ENCODE measurements around the gene UVRAG. TPM values are rescaled to one million over a fixed set of nuclear protein-coding genes. Genes with fewer than 3 reads are reported as not detected.

The UVRAG gene
- total and polyA plus RNA-seq, 2 of the 4 experiments (the other 2 are of a cell fraction), result 5.6 to 10.9 TPM

GRCh38 chr11:75894036-75894585 lies 79.1 kb downstream of the UVRAG start:
- H4K20me1 ChIP-seq (ENCODE audit: insufficient read depth, low read length), result no peaks in the 10 kb centered on the region
- in situ Hi-C loops (cut with MboI; ENCODE audit: low sequenced_read_pairs) (loop anchor here (5.0 to 10.0 kb wide), 2 partner anchors 258 to 421 kb away; no protein-coding TSS in a partner anchor), dilution Hi-C loops (cut with HindIII; ENCODE audit: low sequenced_read_pairs, unreplicated experiment) (no loop called here), intact Hi-C loops (cut with micrococcal nuclease) (no loop called here)
- no peak overlapping the region for H3K4ac ChIP-seq (ENCODE audit: low read depth, low read length)
- H2BK120ac ChIP-seq (ENCODE audit: low read depth, low read length), result no peak overlapping the region
- H3K23ac ChIP-seq (ENCODE audit: low read depth, low read length), result no peak overlapping the region
- no peak overlapping the region for H2AK5ac ChIP-seq (ENCODE audit: low read depth, low read length)
- no peak overlapping the region for H3K56ac ChIP-seq (ENCODE audit: extremely low read depth, insufficient read depth, low read length)
- no peak overlapping the region for H4K91ac ChIP-seq (ENCODE audit: insufficient read depth, low read depth, low read length)
- H3K9ac ChIP-seq (ENCODE audit: low read depth, low read length), result no peak overlapping the region
- ChIA-PET POLR2A (ENCODE audit: unreplicated experiment) (interaction anchor here (0.6 kb wide), 1 partner anchor 10 kb away, joined by 3 read pairs; no protein-coding TSS in a partner anchor), CTCF (interaction anchor here (3.8 kb wide), 1 partner anchor 258 kb away, joined by 23 read pairs; no protein-coding TSS in a partner anchor)
- H4K5ac ChIP-seq (ENCODE audit: low read depth, low read length), result no peak overlapping the region
- H3K4me1 ChIP-seq (ENCODE audit: control insufficient read depth, insufficient read depth, low read length), result no peaks in the 10 kb centered on the region
- no peak overlapping the region for H3K27ac ChIP-seq (ENCODE audit: insufficient read depth, low read length)
- BruUV-seq (replicated peaks), result no TSS peak
- H2AK9ac ChIP-seq (replicated peaks; ENCODE audit: low read depth, low read length, poor library complexity), result no peak overlapping the region
- no peak overlapping the region for H2BK20ac ChIP-seq (ENCODE audit: low read depth, low read length)
- no peak overlapping the region for H2BK15ac ChIP-seq (ENCODE audit: low read depth, low read length)
- no peak overlapping the region for H3K18ac ChIP-seq (ENCODE audit: low read depth, low read length)
- H4K8ac ChIP-seq (ENCODE audit: low read depth in 2 of 2, low read length in 2 of 2), result no peak overlapping the region
- H3K79me1 ChIP-seq (ENCODE audit: low read depth in 1 of 2, low read length in 2 of 2), result peaks cover 0 to 7% of the 10 kb centered on the region in 2 experiments; a peak in 1 of 4 replicates
- no peak overlapping the region for H3K14ac ChIP-seq (replicated peaks; ENCODE audit: low read depth, low read length)
- TF ChIP-seq RAD21 (IDR thresholded peaks at IDR 0.05; ENCODE audit: low read length), result no peak
- no peak for TF ChIP-seq MAZ (IDR thresholded peaks at IDR 0.05; ENCODE audit: borderline replicate concordance, low read depth, low read length)
- TF ChIP-seq CEBPB (IDR thresholded peaks at IDR 0.05; ENCODE audit: low read depth, low read length), result no peak
- no peak for TF ChIP-seq SMC3 (IDR thresholded peaks at IDR 0.05; ENCODE audit: low read depth, low read length)
- no peak for TF ChIP-seq MAFK (IDR thresholded peaks at IDR 0.05; ENCODE audit: low read depth, low read length)
- TF ChIP-seq RFX5 (IDR thresholded peaks at IDR 0.05; ENCODE audit: low read depth, low read length), result no peak
- no peak for TF ChIP-seq RCOR1 (IDR thresholded peaks at IDR 0.05; ENCODE audit: insufficient replicate concordance, low read length)
- TF ChIP-seq, protein P1, sequence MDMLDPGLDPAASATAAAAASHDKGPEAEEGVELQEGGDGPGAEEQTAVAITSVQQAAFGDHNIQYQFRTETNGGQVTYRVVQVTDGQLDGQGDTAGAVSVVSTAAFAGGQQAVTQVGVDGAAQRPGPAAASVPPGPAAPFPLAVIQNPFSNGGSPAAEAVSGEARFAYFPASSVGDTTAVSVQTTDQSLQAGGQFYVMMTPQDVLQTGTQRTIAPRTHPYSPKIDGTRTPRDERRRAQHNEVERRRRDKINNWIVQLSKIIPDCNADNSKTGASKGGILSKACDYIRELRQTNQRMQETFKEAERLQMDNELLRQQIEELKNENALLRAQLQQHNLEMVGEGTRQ (IDR thresholded peaks at IDR 0.05; ENCODE audit: low read depth, low read length), result no peak
- no peak for TF ChIP-seq MXI1 (IDR thresholded peaks at IDR 0.05; ENCODE audit: borderline replicate concordance, low read depth, low read length)
- TF ChIP-seq FOS (IDR thresholded peaks at IDR 0.05; ENCODE audit: low read depth, low read length), result no peak
- TF ChIP-seq, protein P2, sequence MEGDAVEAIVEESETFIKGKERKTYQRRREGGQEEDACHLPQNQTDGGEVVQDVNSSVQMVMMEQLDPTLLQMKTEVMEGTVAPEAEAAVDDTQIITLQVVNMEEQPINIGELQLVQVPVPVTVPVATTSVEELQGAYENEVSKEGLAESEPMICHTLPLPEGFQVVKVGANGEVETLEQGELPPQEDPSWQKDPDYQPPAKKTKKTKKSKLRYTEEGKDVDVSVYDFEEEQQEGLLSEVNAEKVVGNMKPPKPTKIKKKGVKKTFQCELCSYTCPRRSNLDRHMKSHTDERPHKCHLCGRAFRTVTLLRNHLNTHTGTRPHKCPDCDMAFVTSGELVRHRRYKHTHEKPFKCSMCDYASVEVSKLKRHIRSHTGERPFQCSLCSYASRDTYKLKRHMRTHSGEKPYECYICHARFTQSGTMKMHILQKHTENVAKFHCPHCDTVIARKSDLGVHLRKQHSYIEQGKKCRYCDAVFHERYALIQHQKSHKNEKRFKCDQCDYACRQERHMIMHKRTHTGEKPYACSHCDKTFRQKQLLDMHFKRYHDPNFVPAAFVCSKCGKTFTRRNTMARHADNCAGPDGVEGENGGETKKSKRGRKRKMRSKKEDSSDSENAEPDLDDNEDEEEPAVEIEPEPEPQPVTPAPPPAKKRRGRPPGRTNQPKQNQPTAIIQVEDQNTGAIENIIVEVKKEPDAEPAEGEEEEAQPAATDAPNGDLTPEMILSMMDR (conservative IDR thresholded peaks at IDR 0.05; ENCODE audit: low read depth, low read length), result no peak
- TF ChIP-seq BHLHE40 (IDR thresholded peaks at IDR 0.05; ENCODE audit: low read depth, low read length), result no peak
- no peak for TF ChIP-seq POLR2A (IDR thresholded peaks at IDR 0.05; ENCODE audit: low read depth, low read length)
- TF ChIP-seq CHD1 (IDR thresholded peaks at IDR 0.05; ENCODE audit: low read depth, low read length), result no peak
- peaks cover 2% of the 10 kb centered on the region; the same call in 1 of the 2 replicates for H3K36me3 ChIP-seq (ENCODE audit: control insufficient read depth, insufficient read depth, low read length)
- no CpG with 5 or more reads among the region's 3 CpGs for WGBS, 2 experiments (ENCODE audit: extremely low coverage in 2 of 2, insufficient read length in 1 of 2)
- no peak overlapping the region for H3K4me2 ChIP-seq (ENCODE audit: low read depth, low read length)
- H2BK5ac ChIP-seq (ENCODE audit: low read depth, low read length, poor library complexity, severe bottlenecking), result no peak overlapping the region
- no peaks in the 10 kb centered on the region for H3K27me3 ChIP-seq (ENCODE audit: control insufficient read depth, insufficient read depth, low read length)
- H3K9me1 ChIP-seq (ENCODE audit: insufficient read depth, low read length), result no peaks in the 10 kb centered on the region; the same call in 1 of the 2 replicates
- H2AFZ ChIP-seq (replicated peaks; ENCODE audit: low read length, poor library complexity), result no peak overlapping the region
- no peaks in the 10 kb centered on the region for H3K9me3 ChIP-seq (ENCODE audit: control insufficient read depth, insufficient read depth, low read length)
- ATAC-seq (ENCODE audit: low read depth) (no peak), DNase-seq (no peak)
- no peak overlapping the region for H3K4me3 ChIP-seq (ENCODE audit: insufficient read depth, low read depth, low read length)

All from IMR-90 (cell line).